Stimulated activated CD4-positive, alpha-beta T cell treated with anti-CD3 and anti-CD28 coated beads, Interleukin-1b, Interleukin-23, amount 100 ng/mL, for 24 hours (primary cell): ENCODE measurements around the gene PRDM16.

ENCODE experiments used
- DNase-seq, 4 experiments: peaks; one replicate each; pipeline ENCODE4 v3.0.0-alpha.2; 2020; ENCODE audit warnings: low read depth in 4 of 4, low spot score in 1 of 4

The PRDM16 gene

GRCh38 chr1:3251807-3252428, 182.9 kb downstream of the PRDM16 start:
- no peak for DNase-seq

GRCh38 chr1:3255680-3256079, 186.7 kb downstream of the PRDM16 start:
- no peak for DNase-seq

GRCh38 chr1:3257788-3258187, 188.8 kb downstream of the PRDM16 start:
- no peak for DNase-seq

- no peak for DNase-seq
Measured at GRCh38 chr1:3258386-3259003, 189.5 kb downstream of the PRDM16 start.

GRCh38 chr1:3259020-3259419, 190.0 kb downstream of the PRDM16 start:
- no peak for DNase-seq

- no peak for DNase-seq
Measured at GRCh38 chr1:3261007-3261968, 192.3 kb downstream of the PRDM16 start.

GRCh38 chr1:3261969-3262579, 193.1 kb downstream of the PRDM16 start:
- DNase-seq = no peak

- no peak for DNase-seq
Measured at GRCh38 chr1:3262681-3263286, 193.8 kb downstream of the PRDM16 start.

- DNase-seq = no peak
Measured at GRCh38 chr1:3263790-3264189, 194.8 kb downstream of the PRDM16 start.

- DNase-seq = no peak
Measured at GRCh38 chr1:3264456-3264855, 195.5 kb downstream of the PRDM16 start.

GRCh38 chr1:3265835-3266805, 197.1 kb downstream of the PRDM16 start:
- no peak for DNase-seq

GRCh38 chr1:3266870-3267549, 198.0 kb downstream of the PRDM16 start:
- DNase-seq = no peak

- DNase-seq = no peak
Measured at GRCh38 chr1:3267550-3268270, 198.7 kb downstream of the PRDM16 start.

- no peak for DNase-seq
Measured at GRCh38 chr1:3268281-3268680, 199.3 kb downstream of the PRDM16 start.

GRCh38 chr1:3270403-3271245, 201.6 kb downstream of the PRDM16 start:
- no peak for DNase-seq

GRCh38 chr1:3271866-3272265, 202.9 kb downstream of the PRDM16 start:
- no peak for DNase-seq

GRCh38 chr1:3272321-3273045, 203.5 kb downstream of the PRDM16 start:
- no peak for DNase-seq
